K562 (cell line): ENCODE data around the gene MMP19. TPM values are rescaled to one million over a fixed set of nuclear protein-coding genes. Genes with fewer than 3 reads are reported as not detected.

Source experiments
- ASH1L ChIP-seq: fragments of 450-650 bp; IDR thresholded peaks from 2 replicates; pipeline ENCODE4 v1.6.1; 2018; ENCODE audit warnings: borderline replicate concordance, mild to moderate bottlenecking, low read depth; ENCODE audit not compliant: partially characterized antibody
- BHLHE40 ChIP-seq: IDR thresholded peaks from 2 replicates; pipeline ENCODE4 v1.6.1; 2011; ENCODE audit warnings: low read length, improper control_type of control experiment
- ELF4 ChIP-seq: fragments of 450-650 bp; formaldehyde crosslinking; IDR thresholded peaks from 2 replicates; pipeline ENCODE4 v1.4.0; 2022; ENCODE audit warnings: missing genetic modification characterization
- FOXA3 ChIP-seq, 2 experiments: fragments of 450-650 bp in 1 of 2; sonication (generic) in 1 of 2; formaldehyde crosslinking; IDR thresholded peaks in 1 of 2; conservative IDR thresholded peaks in 1 of 2; 2 replicates each; pipeline versions ENCODE4 v1.4.0 to v1.8.0; 2020 to 2022; ENCODE audit warnings: mild to moderate bottlenecking in 2 of 2, missing genetic modification reagents in 1 of 2
- GABPA ChIP-seq: fragments of 200-800 bp; sonication (Bioruptor generic); conservative IDR thresholded peaks from 2 replicates; pipeline ENCODE4 v1.6.1; 2016; ENCODE audit warnings: low read depth, missing genetic modification characterization, missing compliant biosample characterization
- GTF2F1 ChIP-seq: IDR thresholded peaks from 2 replicates; pipeline ENCODE4 v1.6.1; 2011; ENCODE audit warnings: low read depth, low read length, improper control_type of control experiment
- GTF3C2 ChIP-seq: IDR thresholded peaks from 3 replicates; pipeline ENCODE4 v1.6.1; 2011; ENCODE audit warnings: borderline replicate concordance, mild to moderate bottlenecking, moderate library complexity; ENCODE audit not compliant: insufficient read length; ENCODE audit errors: extremely low read depth
- MAFG ChIP-seq: fragments of 450-650 bp; conservative IDR thresholded peaks from 2 replicates; pipeline ENCODE4 v1.6.1; 2016; ENCODE audit warnings: missing genetic modification characterization, missing compliant biosample characterization
- MCM5 ChIP-seq: fragments of 450-650 bp; IDR thresholded peaks from 2 replicates; pipeline ENCODE4 v1.6.1; 2016; ENCODE audit warnings: low read depth
- MEIS2 ChIP-seq: fragments of 450-650 bp; IDR thresholded peaks from 2 replicates; pipeline ENCODE4 v1.6.1; 2014; ENCODE audit warnings: mild to moderate bottlenecking; ENCODE audit not compliant: partially characterized antibody
- NCOA6 ChIP-seq: fragments of 450-650 bp; IDR thresholded peaks from 2 replicates; pipeline ENCODE4 v1.6.1; 2017; ENCODE audit warnings: mild to moderate bottlenecking
- NR1H2 ChIP-seq: sonication (generic); formaldehyde crosslinking; IDR thresholded peaks from 2 replicates; pipeline ENCODE4 v1.4.0; 2020; ENCODE audit warnings: mild to moderate bottlenecking, missing genetic modification reagents
- POLR2A ChIP-seq: fragments of 450-650 bp; conservative IDR thresholded peaks from 2 replicates; pipeline ENCODE4 v1.6.1; 2016
- SIN3B ChIP-seq: fragments of 450-650 bp; IDR thresholded peaks from 2 replicates; pipeline ENCODE4 v1.6.1; 2017; ENCODE audit warnings: low read depth, mild to moderate bottlenecking, moderate library complexity
- SNRNP70 ChIP-seq: fragments of 200-400 bp; formaldehyde crosslinking; optimal IDR thresholded peaks from 2 replicates; pipeline ENCODE3; 2017; ENCODE audit warnings: low read depth, low read length
- STAG1 ChIP-seq: sonication (generic); formaldehyde crosslinking; IDR thresholded peaks from 2 replicates; pipeline ENCODE4 v1.5.0; 2020; ENCODE audit warnings: missing genetic modification reagents, borderline replicate concordance
- ZBTB7A ChIP-seq: IDR thresholded peaks from 2 replicates; pipeline ENCODE4 v1.6.1; 2011; ENCODE audit warnings: low read depth, mild to moderate bottlenecking, low read length, moderate library complexity, borderline replicate concordance; ENCODE audit not compliant: control insufficient read depth
- ZHX1 ChIP-seq: fragments of 150-350 bp; conservative IDR thresholded peaks from 2 replicates; pipeline ENCODE4 v1.6.1; 2014; ENCODE audit warnings: low read length
- ZKSCAN8 ChIP-seq: fragments of 200-800 bp; sonication (Bioruptor generic); IDR thresholded peaks from 2 replicates; pipeline ENCODE4 v1.6.1; 2016; ENCODE audit warnings: missing genetic modification characterization, missing compliant biosample characterization
- ZNF165 ChIP-seq: fragments of 250-450 bp; sonication (Bioruptor Pico); IDR thresholded peaks from 2 replicates; pipeline ENCODE4 v1.4.0; 2020; ENCODE audit warnings: borderline replicate concordance
- ZNF217 ChIP-seq: sonication (generic); formaldehyde crosslinking; IDR thresholded peaks from 2 replicates; pipeline ENCODE4 v1.8.0; 2022; ENCODE audit warnings: mild to moderate bottlenecking, missing genetic modification reagents
- polyA plus RNA-seq, 8 experiments: library from polyadenylated mRNA; depleted of rRNA in 4 of 8; stranded (reverse) in 5 of 8; unstranded in 3 of 8; fragments of >200 nt; fragmentation: Nextera tagmentation in 2 of 8; fragmentation: Illumina TruSeq in 1 of 8; extraction: Ambion mirVana in 2 of 8; extraction: Trizol in 1 of 8; gene quantifications; 2 replicates each; pipeline versions ENCODE4 v1.2.1 to v1.2.3, GENCODE V29; 2011 to 2014; ENCODE audit warnings: inconsistent platforms in 1 of 8, missing spikeins in 1 of 8
- total RNA-seq, 7 experiments: library from RNA; depleted of rRNA in 6 of 7; stranded (reverse); fragments of >200 nt in 6 of 7; fragmentation: Illumina TruSeq in 2 of 7; extraction: Trizol in 2 of 7; gene quantifications; 2 replicates each; pipeline versions ENCODE4 v1.2.1 to v1.2.3, GENCODE V29; 2011 to 2021; ENCODE audit warnings: low replicate concordance in 1 of 7
- TF ChIP-seq, protein P1 (sequence below): fragments of 450-650 bp; formaldehyde crosslinking; IDR thresholded peaks from 2 replicates; pipeline ENCODE4 v1.4.0; 2022; ENCODE audit warnings: missing genetic modification characterization

Gene MMP19
- total and polyA plus RNA-seq, 9 of the 15 experiments (the other 6 are each of a cell fraction or from before 2014, with no cell fraction given), result 0.14 to 1.6 (median 0.66) TPM

- TF ChIP-seq SNRNP70 (no peak), BHLHE40 (peak; percentile 74), NR1H2 (no peak), ZHX1 (no peak), ZBTB7A (peak; percentile 56; the same call in 1 of the 2 replicates), POLR2A (0 out of 2 replicates have a peak, but pooled peaks have one; percentile 28), MAFG (no peak), GTF2F1 (no peak), NCOA6 (no peak), ZKSCAN8 (CRISPR knock-in tag) (no peak), ZNF165 (CRISPR knock-in tag) (no peak), FOXA3 (CRISPR knock-in tag; conservative IDR thresholded peaks at IDR 0.05 in 1 of 2, IDR thresholded peaks at IDR 0.05 in 1 of 2) (0 out of 4 replicates have a peak, but pooled peaks of 1 of the 2 experiments have one; percentile 14), GABPA (no peak), ZNF217 (no peak), GTF3C2 (no peak), MEIS2 (peak; percentile 14), STAG1 (CRISPR knock-in tag) (no peak), MCM5 (no peak), ELF4 (CRISPR knock-in tag) (peak; percentile 51; the same call in 1 of the 2 replicates), ASH1L (peak; percentile 69), SIN3B (no peak)
- TF ChIP-seq, protein P1, sequence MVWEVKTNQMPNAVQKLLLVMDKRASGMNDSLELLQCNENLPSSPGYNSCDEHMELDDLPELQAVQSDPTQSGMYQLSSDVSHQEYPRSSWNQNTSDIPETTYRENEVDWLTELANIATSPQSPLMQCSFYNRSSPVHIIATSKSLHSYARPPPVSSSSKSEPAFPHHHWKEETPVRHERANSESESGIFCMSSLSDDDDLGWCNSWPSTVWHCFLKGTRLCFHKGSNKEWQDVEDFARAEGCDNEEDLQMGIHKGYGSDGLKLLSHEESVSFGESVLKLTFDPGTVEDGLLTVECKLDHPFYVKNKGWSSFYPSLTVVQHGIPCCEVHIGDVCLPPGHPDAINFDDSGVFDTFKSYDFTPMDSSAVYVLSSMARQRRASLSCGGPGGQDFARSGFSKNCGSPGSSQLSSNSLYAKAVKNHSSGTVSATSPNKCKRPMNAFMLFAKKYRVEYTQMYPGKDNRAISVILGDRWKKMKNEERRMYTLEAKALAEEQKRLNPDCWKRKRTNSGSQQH, result 0 out of 2 replicates have a peak, but pooled peaks have one; percentile 51
Measured at GRCh38 chr12:55830601-55831446, 11.9 kb downstream of the MMP19 start (continued).
